Upper lobe of right lung (tissue), 1 donor: ENCODE measurements around the gene DENND5B. TPM values are rescaled to one million over a fixed set of nuclear protein-coding genes. Genes with fewer than 3 reads are reported as not detected.
"Not testable (repeated sequence)": the region's sequence is repeated elsewhere in the genome, so short reads cannot be mapped to it uniquely, and the experiment has no call there.

ENCODE experiments used
- ATAC-seq: fragments of 200-7000 bp; cut with Tn5 transposase; one replicate; pipeline ENCODE4 v1.9.1; 2020; ENCODE audit warnings: mild to moderate bottlenecking, moderate library complexity
- DNase-seq: peaks from one replicate; pipeline ENCODE4 v3.0.0-alpha.2; 2020
- H3K27ac ChIP-seq: fragments of 200-600 bp; one replicate; pipeline ENCODE4 v1.8.0; 2022
- H3K27me3 ChIP-seq: fragments of 200-600 bp; one replicate; pipeline ENCODE4 v1.8.0; 2022; ENCODE audit warnings: mild to moderate bottlenecking
- H3K36me3 ChIP-seq: fragments of 200-600 bp; one replicate; pipeline ENCODE4 v1.8.0; 2022
- H3K4me1 ChIP-seq: fragments of 200-600 bp; one replicate; pipeline ENCODE4 v1.8.0; 2022
- H3K4me3 ChIP-seq: fragments of 200-600 bp; one replicate; pipeline ENCODE4 v1.8.0; 2022; ENCODE audit warnings: mild to moderate bottlenecking
- H3K9me3 ChIP-seq: fragments of 200-600 bp; one replicate; pipeline ENCODE4 v1.8.0; 2022
- CTCF ChIP-seq: fragments of 200-600 bp; IDR thresholded peaks from one replicate; pipeline ENCODE4 v1.8.0; 2022; ENCODE audit warnings: antibody characterized with exemption
- intact Hi-C: fragments of 100-400 bp; cut with DNase I; formaldehyde crosslinking; loops from one replicate; pipeline ENCODE4 v1.11.0; 2022
- total RNA-seq: library from RNA; stranded (reverse); fragmentation: NEBNext Ultra II Directional; extraction: Animal tissue kit (Norgen Biotek cat#: 25700); gene quantifications from one replicate; pipeline ENCODE4 v1.2.1, GENCODE V29; 2021
- donor health status: DM: no; HTN: yes; CAD: no; lungs with severe emphysema.

Gene DENND5B
- total RNA-seq, 1 donor from 2014 or later = 7.5 TPM

- ATAC-seq (no peak), DNase-seq (no peak)
- TF ChIP-seq CTCF = no peak
- H3K27me3 ChIP-seq = no peaks in the 10 kb centered on the region
- H3K27ac ChIP-seq = no peak overlapping the region
- no peak overlapping the region for H3K4me3 ChIP-seq
- no peaks in the 10 kb centered on the region for H3K4me1 ChIP-seq
- intact Hi-C loops = no loop called here
- H3K36me3 ChIP-seq = no peaks in the 10 kb centered on the region
- H3K9me3 ChIP-seq = no peaks in the 10 kb centered on the region
Measured at GRCh38 chr12:31562594-31563328, 28.2 kb downstream of the DENND5B start.

DNA sequence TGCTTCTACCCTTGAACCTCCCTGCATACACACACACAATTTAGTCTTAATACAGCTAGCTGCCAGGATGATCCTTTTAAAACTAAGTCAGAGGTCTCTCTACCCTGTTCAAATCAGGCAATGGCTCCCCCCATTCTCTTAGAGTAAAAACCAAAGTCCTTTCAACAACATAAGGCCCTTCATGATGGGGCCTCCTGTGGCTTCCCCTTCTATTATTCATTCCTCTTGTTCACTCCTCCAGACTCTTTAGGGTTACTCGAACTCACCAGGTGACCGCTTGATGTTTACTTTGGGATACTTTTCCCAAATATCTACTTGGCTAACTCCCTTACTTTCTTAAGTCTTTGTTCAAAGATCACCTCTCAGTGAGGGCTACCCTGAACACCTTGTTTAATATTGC lies 30.4 kb downstream of the DENND5B start:
- ATAC-seq (no peak), DNase-seq (no peak)
- H3K36me3 ChIP-seq = no peaks in the 10 kb centered on the region
- H3K9me3 ChIP-seq = no peaks in the 10 kb centered on the region
- no peak overlapping the region for H3K27ac ChIP-seq
- H3K4me3 ChIP-seq = no peak overlapping the region
- TF ChIP-seq CTCF = no peak
- H3K27me3 ChIP-seq = no peaks in the 10 kb centered on the region
- intact Hi-C loops = no loop called here
- no peaks in the 10 kb centered on the region for H3K4me1 ChIP-seq

DNA sequence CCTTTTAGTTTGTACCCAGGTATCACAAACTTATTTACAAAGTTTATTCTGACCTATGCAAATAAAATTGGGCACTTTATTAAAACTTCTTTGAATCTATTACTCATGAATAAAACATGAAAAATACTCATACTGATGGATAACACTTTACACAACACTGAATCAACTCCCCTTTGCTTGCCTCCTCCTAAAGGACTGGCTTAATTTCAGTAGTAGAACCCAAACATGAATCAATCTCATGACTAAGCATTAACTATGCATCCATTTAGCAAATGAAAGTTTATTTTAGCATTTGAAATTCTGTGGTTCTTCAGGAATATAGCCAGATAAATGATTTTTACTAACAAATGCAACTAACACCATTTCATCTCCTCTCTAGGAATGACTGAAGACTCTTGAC lies 32.4 kb downstream of the DENND5B start:
- H3K4me1 ChIP-seq = no peaks in the 10 kb centered on the region
- intact Hi-C loops = no loop called here
- H3K36me3 ChIP-seq = no peaks in the 10 kb centered on the region
- DNase-seq (no peak), ATAC-seq (no peak)
- H3K27ac ChIP-seq = no peak overlapping the region
- no peak overlapping the region for H3K4me3 ChIP-seq
- no peaks in the 10 kb centered on the region for H3K9me3 ChIP-seq
- no peaks in the 10 kb centered on the region for H3K27me3 ChIP-seq
- TF ChIP-seq CTCF = no peak

- no peaks in the 10 kb centered on the region for H3K4me1 ChIP-seq
- TF ChIP-seq CTCF = no peak
- no peak overlapping the region for H3K27ac ChIP-seq
- no peaks in the 10 kb centered on the region for H3K36me3 ChIP-seq
- no peaks in the 10 kb centered on the region for H3K9me3 ChIP-seq
- H3K27me3 ChIP-seq = no peaks in the 10 kb centered on the region
- no peak for ATAC-seq
- DNase-seq = no peak
- intact Hi-C loops = no loop called here
- no peak overlapping the region for H3K4me3 ChIP-seq
Measured at GRCh38 chr12:31557707-31558106, 33.2 kb downstream of the DENND5B start.

GRCh38 chr12:31555466-31555865 lies 35.5 kb downstream of the DENND5B start:
- H3K4me3 ChIP-seq, H3K27me3 ChIP-seq, DNase-seq, H3K36me3 ChIP-seq, ATAC-seq, H3K4me1 ChIP-seq, H3K9me3 ChIP-seq, H3K27ac ChIP-seq, intact Hi-C loops: not testable (repeated sequence)

DNA sequence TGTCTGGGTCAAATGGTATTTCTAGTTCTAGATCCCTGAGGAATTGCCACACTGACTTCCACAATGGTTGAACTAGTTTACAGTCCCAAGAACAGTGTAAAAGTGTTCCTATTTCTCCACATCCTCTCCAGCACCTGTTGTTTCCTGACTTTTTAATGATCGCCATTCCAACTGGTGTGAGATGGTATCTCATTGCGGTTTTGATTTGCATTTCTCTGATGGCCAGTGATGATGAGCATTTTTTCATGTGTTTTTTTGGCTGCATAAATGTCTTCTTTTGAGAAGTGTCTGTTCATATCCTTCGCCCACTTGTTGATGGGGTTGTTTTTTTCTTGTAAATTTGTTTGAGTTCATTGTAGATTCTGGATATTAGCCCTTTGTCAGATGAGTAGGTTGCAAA lies 40.3 kb downstream of the DENND5B start:
- intact Hi-C loops, H3K27ac ChIP-seq, H3K4me1 ChIP-seq, H3K4me3 ChIP-seq, H3K27me3 ChIP-seq, ATAC-seq, H3K36me3 ChIP-seq, H3K9me3 ChIP-seq, DNase-seq: not testable (repeated sequence)

GRCh38 chr12:31536672-31537071 lies 54.3 kb downstream of the DENND5B start:
- Histone ChIP-seq H3K27me3 (no peaks in the 10 kb centered on the region), H3K4me1 (peaks cover 9% of the 10 kb centered on the region), H3K9me3 (no peaks in the 10 kb centered on the region), H3K36me3 (no peaks in the 10 kb centered on the region), H3K4me3 (no peak overlapping the region), H3K27ac (no peak overlapping the region)
- no peak for DNase-seq
- intact Hi-C loops = no loop called here
- no peak for ATAC-seq
- TF ChIP-seq CTCF = no peak
